ENCODE data around the gene CA11.
A peak's percentile ranks its signal among the peaks of the same experiment; 100 is the strongest.
"Not testable (repeated sequence)": the region's sequence is repeated elsewhere in the genome, so short reads cannot be mapped to it uniquely, and the experiment has no call there.

CA11 gene

GRCh38 chr19:48646001-48646721, at the start of gene CA11:
Gene CA11 (minus strand): TSS chr19:48646187. CDS start chr19:48645632, 555 bp downstream.
- DNase-seq, result peak; percentile 89

- not testable (repeated sequence) for DNase-seq
Measured at GRCh38 chr19:48693629-48694028, 47.6 kb upstream of the CA11 start.

GRCh38 chr19:48689449-48689848, 43.5 kb upstream of the CA11 start:
- DNase-seq, result no peak

- DNase-seq, result no peak
Measured at GRCh38 chr19:48687776-48688175, 41.8 kb upstream of the CA11 start.

GRCh38 chr19:48686637-48687036, 40.6 kb upstream of the CA11 start:
- not testable (repeated sequence) for DNase-seq

- DNase-seq, result no peak
Measured at GRCh38 chr19:48686088-48686487, 40.1 kb upstream of the CA11 start.

GRCh38 chr19:48685583-48685982, 39.6 kb upstream of the CA11 start:
- DNase-seq, result no peak

- no peak for DNase-seq
Measured at GRCh38 chr19:48683349-48683748, 37.4 kb upstream of the CA11 start.

GRCh38 chr19:48681127-48681470, 35.1 kb upstream of the CA11 start:
- no peak for DNase-seq

GRCh38 chr19:48680436-48681126, 34.6 kb upstream of the CA11 start:
- DNase-seq, result no peak

- DNase-seq, result not testable (repeated sequence)
Measured at GRCh38 chr19:48680006-48680405, 34.0 kb upstream of the CA11 start.

- no peak for DNase-seq
Measured at GRCh38 chr19:48678201-48678600, 32.2 kb upstream of the CA11 start.

GRCh38 chr19:48676887-48677286, 30.9 kb upstream of the CA11 start:
- no peak for DNase-seq

- no peak for DNase-seq
Measured at GRCh38 chr19:48676487-48676886, 30.5 kb upstream of the CA11 start.

GRCh38 chr19:48674921-48675824, 29.2 kb upstream of the CA11 start:
- peak; percentile 60 for DNase-seq

GRCh38 chr19:48674216-48674809, 28.3 kb upstream of the CA11 start:
- DNase-seq, result no peak

GRCh38 chr19:48673436-48674100, 27.6 kb upstream of the CA11 start:
- DNase-seq, result no peak

- no peak for DNase-seq
Measured at GRCh38 chr19:48672994-48673393, 27.0 kb upstream of the CA11 start, which contains the start of gene NTN5. Gene NTN5 (minus strand): TSS chr19:48673017. CDS start chr19:48670986, 2,031 bp downstream.

GRCh38 chr19:48671446-48671995, 25.5 kb upstream of the CA11 start:
- DNase-seq, result no peak

- DNase-seq, result no peak
Measured at GRCh38 chr19:48670699-48671445, 24.9 kb upstream of the CA11 start.
